NOMO-1 treated with DMSO at 0.1 percent for 48 hours (cell line): ENCODE measurements around the gene MYO1D.
A peak's percentile ranks its signal among the peaks of the same experiment; 100 is the strongest.

ENCODE experiments used
- DNase-seq: peaks from one replicate; lab custom pipeline; 2025; ENCODE audit not compliant: unreplicated experiment; lab: John Stamatoyannopoulos, UW

Gene MYO1D

DNA sequence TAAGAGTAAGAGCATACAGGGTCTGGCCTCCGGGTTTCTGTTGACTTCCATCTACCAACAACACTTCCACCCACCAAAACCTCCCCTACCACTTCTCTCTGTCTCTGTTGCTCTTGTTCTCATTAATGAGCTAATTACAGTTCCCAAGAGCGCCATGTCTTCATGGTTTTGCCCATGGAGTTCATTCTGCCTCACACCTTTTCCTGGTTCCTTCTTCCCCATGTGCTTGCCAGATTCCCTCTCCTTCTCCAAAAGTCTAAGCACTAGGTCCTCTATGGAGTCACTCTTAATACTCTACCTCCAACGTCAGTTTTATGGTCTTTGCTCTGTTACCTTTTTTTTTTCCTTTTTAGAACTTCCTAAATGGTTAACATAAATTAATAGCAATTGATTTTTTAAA is 92.8 kb downstream of the MYO1D start:
- no peak for DNase-seq

GRCh38 chr17:32783602-32784001 is 93.3 kb downstream of the MYO1D start:
- DNase-seq: peak; percentile 58

DNA sequence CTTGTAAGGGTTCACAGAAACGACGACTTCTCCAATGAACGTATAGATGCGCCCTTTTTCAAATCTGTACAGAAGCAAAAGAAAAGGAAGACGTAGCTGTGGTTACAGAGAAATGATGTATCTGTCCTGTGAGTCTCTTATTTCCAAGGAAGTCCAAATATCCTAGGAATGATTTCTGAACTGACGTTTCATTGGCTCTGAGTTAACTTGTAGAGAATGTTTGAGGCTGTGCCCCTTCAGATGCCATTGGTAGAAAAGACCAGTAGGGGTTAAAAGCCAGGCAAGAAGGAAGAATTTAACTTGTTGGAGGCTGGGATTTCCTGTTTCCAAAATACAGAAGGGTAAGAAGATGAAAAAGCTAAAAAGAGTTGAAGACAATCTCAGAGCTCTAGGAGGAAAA is 96.2 kb downstream of the MYO1D start:
- no peak for DNase-seq

DNA sequence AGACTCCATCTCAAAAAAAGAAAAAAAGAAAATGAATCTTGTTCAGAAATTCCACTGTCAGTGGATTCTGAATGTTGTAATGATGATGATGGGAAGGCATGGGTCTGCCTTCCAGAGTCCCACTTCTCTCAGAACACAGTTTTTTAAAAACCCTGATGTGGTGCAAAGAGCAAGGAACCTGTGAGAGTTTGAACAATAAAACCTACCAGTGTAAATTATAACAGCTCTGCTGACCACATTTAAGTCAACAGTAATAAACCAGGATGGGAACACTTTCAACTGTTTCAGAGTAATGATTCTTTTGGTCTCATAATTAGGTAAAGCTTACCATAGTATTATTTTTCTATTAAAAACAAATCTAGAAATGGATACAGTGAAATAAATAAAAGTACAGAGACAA is 99.0 kb downstream of the MYO1D start:
- no peak for DNase-seq

- no peak for DNase-seq
These were observed 99.5 kb downstream of the MYO1D start for GRCh38 chr17:32777436-32777835.

DNA sequence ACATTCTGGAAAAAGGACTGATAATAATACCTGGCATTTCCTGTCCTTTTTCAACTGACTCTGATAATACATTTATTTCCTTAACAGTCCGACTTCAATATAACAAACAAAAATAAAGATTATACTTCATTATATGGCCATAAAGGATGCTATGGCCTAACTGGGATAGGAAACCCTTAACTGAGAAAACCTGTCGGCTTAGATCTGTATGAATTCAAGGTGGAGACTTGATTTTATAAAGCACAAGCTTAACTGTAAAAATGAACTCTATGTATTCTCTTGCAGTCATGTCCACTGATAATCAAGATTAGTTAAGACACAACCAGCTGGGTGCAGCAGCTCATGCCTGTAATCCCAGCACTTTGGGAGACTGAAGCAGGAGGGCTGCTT is 102.2 kb downstream of the MYO1D start:
- no peak for DNase-seq

DNA sequence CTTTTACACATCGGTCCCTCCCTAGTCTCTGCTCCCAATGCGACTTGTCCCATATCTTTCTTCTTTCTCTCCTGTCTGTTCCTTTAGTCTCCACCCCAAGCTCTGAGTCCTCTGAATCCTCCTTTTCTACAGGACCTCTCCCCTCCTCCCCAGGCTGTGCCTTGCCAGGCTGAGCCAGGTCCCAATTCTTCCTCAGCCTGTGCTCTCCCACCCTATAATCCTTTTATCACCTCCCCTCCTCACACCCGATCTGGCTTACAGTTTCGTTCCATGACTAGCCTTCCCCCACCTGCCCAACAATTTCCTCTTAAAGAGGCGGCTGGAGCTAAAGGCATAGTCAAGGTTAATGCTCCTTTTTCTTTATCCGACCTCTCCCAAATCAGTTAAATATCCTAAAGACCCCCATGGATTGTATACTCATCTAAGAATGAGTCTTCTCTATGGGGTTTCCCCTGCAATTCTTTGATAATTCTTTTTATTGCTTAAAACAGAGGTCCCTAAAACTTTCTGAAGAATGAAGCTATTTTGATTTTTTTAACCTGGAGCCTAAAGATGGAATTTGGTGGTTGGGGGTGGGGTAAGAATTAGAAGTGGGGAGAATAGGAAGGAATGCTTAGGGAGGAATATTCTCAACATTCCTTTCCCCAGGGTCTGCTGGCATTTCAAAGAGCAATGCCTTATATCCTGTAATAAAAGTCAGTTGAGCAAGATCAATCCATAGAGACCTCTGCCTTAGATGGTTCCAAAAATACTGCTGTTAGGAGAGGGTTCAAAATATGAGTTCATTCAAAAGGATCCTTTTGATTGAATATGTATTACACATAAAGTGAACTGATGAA is 102.8 kb downstream of the MYO1D start:
- DNase-seq: no peak

DNA sequence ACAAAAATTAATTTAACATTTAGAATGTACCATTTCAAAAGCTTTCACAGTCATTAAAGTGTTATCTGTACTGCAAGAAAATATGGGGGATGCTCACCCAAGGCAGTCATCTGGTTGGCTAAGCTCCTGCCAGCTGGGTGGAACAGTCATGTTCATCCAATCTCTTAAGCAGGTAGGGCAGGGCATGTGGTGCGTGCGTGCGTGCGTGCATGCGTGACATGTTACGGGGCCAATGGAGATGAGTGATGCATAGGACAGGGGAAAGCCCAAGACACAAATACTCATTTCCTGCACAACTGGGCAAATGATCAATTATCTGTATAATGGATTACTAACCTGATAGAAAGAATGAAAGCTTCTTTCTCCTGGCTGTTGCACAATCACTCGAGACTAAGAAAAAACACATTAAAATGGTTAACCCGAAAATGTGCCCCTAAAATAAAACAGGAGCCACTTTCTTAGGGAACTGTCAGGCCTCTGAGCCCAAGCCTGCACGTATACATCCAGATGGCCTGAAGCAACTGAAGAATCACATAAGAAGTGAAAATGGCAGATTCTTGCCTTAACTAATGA is 104.4 kb downstream of the MYO1D start:
- no peak for DNase-seq

- DNase-seq: no peak
These were observed 105.5 kb downstream of the MYO1D start for GRCh38 chr17:32771396-32771795.

DNA sequence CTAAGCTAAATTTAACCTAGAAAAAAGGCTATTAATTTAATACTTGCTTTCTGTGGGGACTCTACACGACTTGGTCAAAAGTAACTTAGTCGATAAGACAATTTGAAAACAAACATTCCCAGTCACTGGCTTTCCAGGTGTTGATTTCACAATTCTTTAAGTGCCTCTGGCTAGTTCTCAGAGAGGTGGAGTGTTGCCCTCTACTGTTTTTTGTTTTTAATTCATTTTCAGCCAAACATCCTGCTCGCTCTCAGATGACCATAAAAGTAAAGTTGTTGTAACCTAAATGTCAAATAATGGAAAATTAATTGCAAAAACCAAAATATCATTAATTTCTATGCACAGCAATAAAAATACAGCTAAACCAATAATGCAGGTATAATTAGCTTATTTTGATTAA is 107.1 kb downstream of the MYO1D start:
- DNase-seq: no peak

DNA sequence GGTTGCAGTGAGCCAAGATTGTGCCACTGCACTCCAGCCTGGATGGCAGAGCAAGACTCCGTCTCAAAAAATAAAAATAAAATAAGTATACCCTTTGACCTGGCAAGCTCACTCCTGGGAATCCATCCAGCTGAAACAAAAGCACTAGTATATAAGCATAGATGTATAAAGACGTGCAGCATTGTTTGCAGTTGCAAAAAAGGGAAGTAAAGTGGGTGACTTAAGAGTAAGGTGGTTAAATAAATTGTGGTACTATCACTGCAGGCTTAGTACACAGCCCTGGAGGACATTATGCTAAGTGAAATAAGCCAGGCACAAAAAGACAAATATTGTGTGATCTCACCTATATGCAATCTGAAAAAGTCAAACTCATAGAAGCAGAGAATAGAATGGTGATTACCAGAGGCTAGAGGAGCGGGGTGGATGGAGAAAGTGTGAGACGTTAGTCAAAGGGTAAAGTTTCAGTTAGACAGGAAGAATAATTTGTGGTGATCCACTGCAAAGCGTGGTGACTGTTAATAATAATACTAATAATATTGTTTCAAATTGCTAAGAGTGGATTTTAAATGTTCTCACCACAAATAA is 113.0 kb downstream of the MYO1D start:
- DNase-seq: peak; percentile 69

DNA sequence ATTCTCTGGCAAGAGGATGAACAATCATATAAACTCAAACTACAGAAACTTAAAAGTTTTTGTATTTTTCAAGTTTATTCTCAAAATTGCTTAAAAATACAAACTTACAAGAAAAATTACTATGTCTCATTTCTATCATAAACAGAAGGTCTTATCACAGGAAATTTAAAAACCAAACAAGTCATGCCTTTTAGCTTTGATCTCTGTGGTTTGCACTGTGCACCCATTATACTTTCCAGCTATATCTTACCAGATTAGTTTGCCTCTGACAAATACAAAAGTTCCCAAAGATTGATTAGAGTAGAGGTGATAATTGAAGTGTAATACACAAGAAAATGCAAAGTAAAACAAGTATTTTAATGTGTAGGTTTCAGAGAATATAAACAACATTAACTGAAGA is 117.4 kb downstream of the MYO1D start:
- no peak for DNase-seq

DNA sequence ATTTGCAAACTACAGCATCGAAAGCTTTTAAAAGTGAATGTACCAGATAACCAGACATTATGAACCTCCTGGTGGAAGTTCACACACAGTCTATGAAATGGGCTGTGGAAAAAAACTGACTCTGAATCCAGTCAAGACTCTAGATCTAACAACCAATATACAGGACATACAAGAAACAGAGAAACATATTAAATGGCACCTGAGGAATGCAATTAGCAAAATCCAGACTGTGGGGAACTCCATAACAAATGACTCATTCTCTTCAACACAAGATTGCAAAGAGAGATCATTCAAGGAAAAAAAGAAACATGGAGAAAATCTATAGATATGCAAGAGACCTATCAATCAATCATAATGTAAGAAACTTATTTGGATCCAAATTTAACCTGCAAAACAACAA is 119.0 kb downstream of the MYO1D start:
- no peak for DNase-seq

DNA sequence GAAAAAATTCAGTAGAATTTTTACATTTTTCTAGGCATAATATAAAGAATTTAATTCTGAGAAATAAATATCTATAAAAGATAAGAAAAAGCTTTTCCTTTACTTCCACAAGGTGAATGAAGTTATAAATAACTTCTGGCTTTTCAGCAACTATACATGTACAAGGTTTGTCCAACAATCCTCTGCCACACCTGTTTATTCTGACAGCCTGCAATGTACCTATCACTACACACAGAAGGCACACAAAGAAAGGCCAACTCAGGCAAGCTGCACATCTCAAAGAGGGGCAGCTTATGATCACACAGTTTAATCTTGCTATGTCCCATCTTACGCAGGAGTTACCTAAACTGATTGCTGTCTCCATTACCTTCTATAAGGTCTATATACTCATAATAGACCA is 120.2 kb downstream of the MYO1D start:
- DNase-seq: no peak

- DNase-seq: peak; percentile 69
These were observed 121.7 kb downstream of the MYO1D start for GRCh38 chr17:32755045-32755805.

GRCh38 chr17:32752934-32753333 is 124.0 kb downstream of the MYO1D start:
- no peak for DNase-seq

- no peak for DNase-seq
These were observed 129.1 kb downstream of the MYO1D start for GRCh38 chr17:32747856-32748255.

DNA sequence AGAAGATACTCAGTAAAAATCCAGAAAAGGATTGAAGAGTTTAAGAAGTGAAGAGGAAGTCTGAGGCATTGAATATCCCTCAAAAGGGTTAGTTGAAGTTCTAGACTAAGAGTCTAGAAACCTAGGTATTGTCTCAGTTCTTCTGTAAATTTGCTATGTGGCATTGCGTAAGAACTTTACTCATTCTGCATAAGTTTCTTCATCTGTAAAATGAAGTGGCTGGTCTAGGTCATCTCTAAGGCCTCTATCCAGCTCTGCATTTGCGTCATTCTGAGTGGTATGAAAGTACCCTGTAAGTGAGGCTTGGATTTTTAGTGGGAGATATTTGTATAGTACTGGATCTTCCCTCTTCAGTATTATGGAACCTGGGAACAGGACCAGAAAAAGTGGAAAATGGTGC is 130.2 kb downstream of the MYO1D start:
- peak; percentile 53 for DNase-seq

GRCh38 chr17:32746280-32746679 is 130.6 kb downstream of the MYO1D start:
- no peak for DNase-seq

DNA sequence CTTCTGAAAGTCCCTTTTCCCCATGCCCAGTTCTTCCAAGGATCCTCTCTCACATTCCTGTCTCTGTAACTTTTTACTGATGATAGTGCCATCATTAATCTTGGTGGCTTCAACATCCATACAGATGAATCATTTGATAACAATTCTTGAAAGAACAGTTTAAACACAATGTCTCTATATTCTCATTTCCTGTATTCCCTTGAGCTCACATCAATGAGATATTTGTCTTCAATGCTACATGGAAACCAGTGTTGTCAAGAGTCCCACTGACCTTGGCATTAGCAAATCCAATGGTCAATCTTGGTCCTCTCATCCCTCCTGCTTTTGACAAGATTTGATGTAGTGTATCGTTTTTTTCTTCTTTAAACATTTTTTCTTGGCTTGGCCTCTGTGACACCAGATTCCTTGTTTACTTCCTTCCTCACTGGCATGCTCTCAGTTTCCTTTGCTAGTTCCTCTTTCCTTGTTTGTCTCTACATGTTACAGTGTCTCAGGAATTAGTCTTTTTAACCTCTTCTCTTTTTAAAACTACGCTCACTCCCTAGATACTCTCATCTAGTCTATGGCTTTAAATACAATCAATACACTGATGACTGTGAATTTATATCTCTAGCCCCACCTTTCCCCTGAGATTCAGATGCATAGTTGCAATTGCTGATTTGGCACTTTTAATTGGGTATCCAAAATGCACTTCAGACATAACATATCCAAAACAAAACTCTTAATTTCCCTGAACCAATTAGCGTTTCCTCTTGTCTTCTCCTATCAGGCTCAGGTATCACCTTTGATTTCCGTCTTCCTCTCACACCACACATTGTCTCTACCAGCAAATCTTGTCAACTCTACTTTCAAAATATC is 134.0 kb downstream of the MYO1D start:
- peak; percentile 67 for DNase-seq

- no peak for DNase-seq
These were observed 135.5 kb downstream of the MYO1D start for GRCh38 chr17:32741381-32741780.
